Rectal smooth muscle tissue (tissue), 1 donor: Measurements from ENCODE around the gene DNAI1.

Experiments
- H3K27ac ChIP-seq: one replicate; pipeline ENCODE4 v1.7.0; 2013; ENCODE audit warnings: low read depth, low read length, inconsistent platforms
- H3K27me3 ChIP-seq: one replicate; pipeline ENCODE4 v1.7.0; 2013; ENCODE audit warnings: low read length; ENCODE audit not compliant: control insufficient read depth, insufficient read depth
- H3K36me3 ChIP-seq: one replicate; pipeline ENCODE4 v1.7.0; 2013; ENCODE audit warnings: low read length; ENCODE audit not compliant: control insufficient read depth, insufficient read depth
- H3K4me1 ChIP-seq: one replicate; pipeline ENCODE4 v1.7.0; 2013; ENCODE audit warnings: low read length; ENCODE audit not compliant: control insufficient read depth, insufficient read depth
- H3K4me3 ChIP-seq: one replicate; pipeline ENCODE4 v1.7.0; 2013; ENCODE audit warnings: low read length
- H3K9ac ChIP-seq: one replicate; pipeline ENCODE4 v1.7.0; 2013; ENCODE audit warnings: low read length

The DNAI1 gene

GRCh38 chr9:34545497-34545896, 86.9 kb downstream of the DNAI1 start:
- Histone ChIP-seq H3K27me3 (no peaks in the 10 kb centered on the region), H3K4me1 (no peaks in the 10 kb centered on the region), H3K9ac (no peak overlapping the region), H3K4me3 (no peak overlapping the region), H3K27ac (no peak overlapping the region), H3K36me3 (no peaks in the 10 kb centered on the region)

GRCh38 chr9:34546102-34546833, 87.7 kb downstream of the DNAI1 start:
- Histone ChIP-seq H3K36me3 (no peaks in the 10 kb centered on the region), H3K27me3 (no peaks in the 10 kb centered on the region), H3K4me3 (no peak overlapping the region), H3K4me1 (no peaks in the 10 kb centered on the region), H3K9ac (no peak overlapping the region), H3K27ac (no peak overlapping the region)

GRCh38 chr9:34546834-34547827, 88.5 kb downstream of the DNAI1 start:
- no peak overlapping the region for H3K27ac ChIP-seq
- no peaks in the 10 kb centered on the region for H3K27me3 ChIP-seq
- H3K36me3 ChIP-seq = no peaks in the 10 kb centered on the region
- no peaks in the 10 kb centered on the region for H3K4me1 ChIP-seq
- H3K4me3 ChIP-seq = no peak overlapping the region
- H3K9ac ChIP-seq = no peak overlapping the region

DNA sequence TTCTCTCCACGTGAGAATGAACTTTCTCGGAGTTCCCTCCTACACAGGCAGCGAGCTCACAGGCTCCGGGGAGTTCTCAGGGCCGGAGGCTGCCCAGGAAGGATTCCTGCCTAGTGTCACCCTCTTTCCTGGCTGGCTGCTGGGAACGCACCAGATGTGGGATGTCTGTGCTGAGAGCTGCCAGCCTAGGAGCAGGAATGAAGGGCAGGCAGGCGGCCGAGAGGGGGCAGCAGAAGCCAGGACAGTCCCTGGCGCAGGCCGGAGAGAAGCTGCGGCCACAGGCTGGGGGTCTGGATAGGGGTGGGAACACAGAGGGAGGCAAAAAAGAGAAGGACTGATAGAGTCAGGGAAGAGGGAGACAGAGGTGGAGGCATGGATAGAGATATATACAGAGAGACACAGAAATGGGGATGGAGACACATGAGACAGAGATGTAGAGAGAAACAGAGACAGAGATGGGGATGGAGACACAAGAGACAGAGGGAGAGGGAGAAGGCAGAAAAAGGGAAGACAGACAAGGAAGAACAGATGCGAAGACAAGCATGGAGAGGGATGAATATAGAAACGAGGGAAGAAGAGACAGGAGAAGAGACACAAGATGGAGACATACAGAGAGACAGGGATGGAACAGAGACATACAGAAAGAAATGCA, 89.5 kb downstream of the DNAI1 start:
- H3K9ac ChIP-seq = no peak overlapping the region

GRCh38 chr9:34549407-34549732, 90.8 kb downstream of the DNAI1 start:
- no peaks in the 10 kb centered on the region for H3K4me1 ChIP-seq
- no peak overlapping the region for H3K9ac ChIP-seq
- H3K4me3 ChIP-seq = no peak overlapping the region
- H3K27ac ChIP-seq = no peak overlapping the region
- no peaks in the 10 kb centered on the region for H3K27me3 ChIP-seq
- no peaks in the 10 kb centered on the region for H3K36me3 ChIP-seq

More for the DNA sequence above, 89.5 kb downstream of the DNAI1 start:
- Histone ChIP-seq H3K4me1 (no peaks in the 10 kb centered on the region), H3K27ac (no peak overlapping the region), H3K27me3 (no peaks in the 10 kb centered on the region), H3K4me3 (no peak overlapping the region), H3K36me3 (no peaks in the 10 kb centered on the region)

DNA sequence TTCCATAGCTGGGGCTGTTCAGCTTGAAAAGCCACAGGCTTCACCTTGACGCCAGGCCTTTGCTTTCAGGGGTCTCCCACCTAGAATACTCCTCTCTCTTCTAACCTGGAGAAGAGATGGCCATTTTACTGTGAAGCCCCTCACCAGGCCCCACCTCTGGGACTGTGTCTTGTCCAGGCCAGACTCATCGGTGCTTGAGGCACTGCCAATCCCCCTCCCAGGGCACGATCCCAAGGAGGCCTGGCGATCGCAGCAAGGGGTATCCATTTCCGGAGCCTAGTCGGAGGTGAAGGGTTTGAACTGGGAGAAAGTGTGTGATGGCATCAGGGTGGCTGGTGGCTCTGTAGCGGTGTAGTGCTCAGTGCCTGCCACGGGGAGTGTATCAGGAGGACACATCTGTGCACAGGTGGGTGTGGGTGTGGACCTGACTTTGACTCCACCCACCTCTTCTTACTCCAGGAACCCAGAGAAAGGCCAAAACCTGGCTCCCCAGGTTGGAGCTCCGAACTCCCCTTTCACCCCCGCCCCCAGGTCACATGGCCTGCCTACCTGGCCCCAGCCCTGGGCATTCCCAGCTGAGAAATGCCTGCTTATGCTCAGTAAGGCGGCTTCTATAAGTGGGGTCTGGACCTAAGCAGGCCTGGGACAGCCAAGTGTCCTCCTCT, 91.5 kb downstream of the DNAI1 start:
- H3K4me1 ChIP-seq = no peaks in the 10 kb centered on the region
- no peak overlapping the region for H3K27ac ChIP-seq
- no peak overlapping the region for H3K4me3 ChIP-seq
- no peaks in the 10 kb centered on the region for H3K36me3 ChIP-seq
- no peak overlapping the region for H3K9ac ChIP-seq
- no peaks in the 10 kb centered on the region for H3K27me3 ChIP-seq

DNA sequence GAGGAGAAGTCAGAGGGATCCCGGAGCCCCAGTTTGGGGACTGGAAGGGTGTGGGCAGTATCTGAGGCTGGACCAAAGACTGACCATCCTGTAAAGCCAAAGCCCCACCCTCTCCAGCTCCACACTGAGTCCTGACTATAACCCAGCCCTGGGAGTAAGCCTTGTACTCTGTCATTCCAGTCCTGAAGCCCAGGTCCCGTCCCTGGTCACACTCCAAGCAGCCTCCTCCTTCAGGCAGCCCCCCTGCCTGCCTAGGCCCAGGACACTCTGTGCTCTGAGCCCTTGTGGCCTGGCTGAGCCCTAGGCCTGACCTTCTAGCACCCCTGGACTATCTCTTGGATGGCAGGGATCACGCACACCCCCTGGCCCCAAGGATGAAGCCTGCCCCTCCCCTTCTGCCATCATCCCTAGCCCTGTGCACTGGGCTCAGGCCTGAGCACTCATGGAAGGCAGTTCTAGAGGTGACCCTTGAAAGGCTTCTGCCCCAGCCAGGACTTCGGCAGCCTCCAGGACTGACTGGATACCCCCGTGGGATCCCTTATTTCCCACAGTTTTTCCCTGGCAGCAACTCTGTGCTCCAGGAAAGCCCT, 92.2 kb downstream of the DNAI1 start:
- no peaks in the 10 kb centered on the region for H3K36me3 ChIP-seq
- H3K4me1 ChIP-seq = no peaks in the 10 kb centered on the region
- H3K27me3 ChIP-seq = no peaks in the 10 kb centered on the region
- no peak overlapping the region for H3K9ac ChIP-seq
- H3K4me3 ChIP-seq = no peak overlapping the region
- no peak overlapping the region for H3K27ac ChIP-seq

- no peak overlapping the region for H3K9ac ChIP-seq
- H3K4me1 ChIP-seq = no peaks in the 10 kb centered on the region
- no peaks in the 10 kb centered on the region for H3K36me3 ChIP-seq
- H3K4me3 ChIP-seq = no peak overlapping the region
- H3K27ac ChIP-seq = no peak overlapping the region
- no peaks in the 10 kb centered on the region for H3K27me3 ChIP-seq
Observed at GRCh38 chr9:34551751-34552605, 93.4 kb downstream of the DNAI1 start.

- Histone ChIP-seq H3K27me3 (peaks cover 3% of the 10 kb centered on the region), H3K27ac (no peak overlapping the region), H3K4me3 (no peak overlapping the region), H3K36me3 (no peaks in the 10 kb centered on the region), H3K9ac (no peak overlapping the region), H3K4me1 (no peaks in the 10 kb centered on the region)
Observed at GRCh38 chr9:34552606-34552981, 94.0 kb downstream of the DNAI1 start.

DNA sequence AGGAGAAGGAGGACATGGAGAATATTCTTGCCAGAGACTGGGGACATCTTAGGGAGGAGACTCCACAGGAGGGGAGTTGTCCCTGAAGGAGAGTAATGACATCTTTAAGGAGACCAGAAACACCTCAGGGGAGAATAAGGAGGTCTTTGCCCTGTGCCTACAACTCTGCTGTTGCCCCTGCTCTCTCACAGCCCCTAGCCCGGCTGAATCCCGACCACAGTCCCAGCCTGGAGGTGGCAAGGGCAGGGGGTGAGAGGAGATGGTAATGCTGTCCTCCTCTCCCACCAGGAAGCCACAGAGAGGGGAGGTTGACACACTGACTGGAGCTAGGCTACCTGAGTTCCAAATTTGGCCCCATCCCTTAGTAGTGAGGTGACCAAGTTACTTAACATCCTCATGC, 94.4 kb downstream of the DNAI1 start:
- Histone ChIP-seq H3K36me3 (no peaks in the 10 kb centered on the region), H3K4me3 (no peak overlapping the region), H3K4me1 (no peaks in the 10 kb centered on the region), H3K9ac (no peak overlapping the region), H3K27ac (no peak overlapping the region), H3K27me3 (peaks cover 6% of the 10 kb centered on the region)

DNA sequence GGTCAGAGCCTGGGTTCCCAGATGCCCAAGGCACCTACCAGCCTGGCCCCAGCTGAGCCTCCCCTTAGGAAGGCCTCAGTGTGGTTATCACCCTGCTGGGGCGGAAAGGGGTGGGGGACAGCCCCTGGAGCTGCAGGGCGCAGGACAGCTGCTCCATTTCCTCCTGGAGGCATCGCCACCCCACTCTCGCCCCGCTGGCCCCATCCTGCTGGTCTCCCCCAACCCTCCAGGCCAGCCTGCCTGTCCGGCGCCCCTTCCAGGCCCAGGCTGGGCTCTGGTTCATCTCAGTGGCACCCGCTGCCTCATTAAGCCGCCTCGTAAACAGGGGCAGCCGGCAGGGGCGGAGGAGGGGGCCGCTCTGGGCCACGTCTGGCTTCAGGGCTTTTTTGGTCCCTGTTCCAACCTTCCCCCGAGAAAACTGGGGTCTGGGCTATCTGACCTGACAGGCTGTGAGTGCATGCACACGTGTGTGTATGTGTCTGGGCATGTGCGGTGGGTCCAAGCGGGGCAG, 95.0 kb downstream of the DNAI1 start:
- peaks cover 6% of the 10 kb centered on the region for H3K27me3 ChIP-seq
- H3K9ac ChIP-seq = no peak overlapping the region
- H3K27ac ChIP-seq = no peak overlapping the region
- H3K4me1 ChIP-seq = no peaks in the 10 kb centered on the region
- no peak overlapping the region for H3K4me3 ChIP-seq
- H3K36me3 ChIP-seq = no peaks in the 10 kb centered on the region
